ENCODE data around the gene SLC25A33.
"Not testable (repeated sequence)": the region's sequence is repeated elsewhere in the genome, so short reads cannot be mapped to it uniquely, and the experiment has no call there.

Gene SLC25A33

GRCh38 chr1:9558946-9559545 lies 19.8 kb downstream of the SLC25A33 start:
- TF ChIP-seq, protein P1, sequence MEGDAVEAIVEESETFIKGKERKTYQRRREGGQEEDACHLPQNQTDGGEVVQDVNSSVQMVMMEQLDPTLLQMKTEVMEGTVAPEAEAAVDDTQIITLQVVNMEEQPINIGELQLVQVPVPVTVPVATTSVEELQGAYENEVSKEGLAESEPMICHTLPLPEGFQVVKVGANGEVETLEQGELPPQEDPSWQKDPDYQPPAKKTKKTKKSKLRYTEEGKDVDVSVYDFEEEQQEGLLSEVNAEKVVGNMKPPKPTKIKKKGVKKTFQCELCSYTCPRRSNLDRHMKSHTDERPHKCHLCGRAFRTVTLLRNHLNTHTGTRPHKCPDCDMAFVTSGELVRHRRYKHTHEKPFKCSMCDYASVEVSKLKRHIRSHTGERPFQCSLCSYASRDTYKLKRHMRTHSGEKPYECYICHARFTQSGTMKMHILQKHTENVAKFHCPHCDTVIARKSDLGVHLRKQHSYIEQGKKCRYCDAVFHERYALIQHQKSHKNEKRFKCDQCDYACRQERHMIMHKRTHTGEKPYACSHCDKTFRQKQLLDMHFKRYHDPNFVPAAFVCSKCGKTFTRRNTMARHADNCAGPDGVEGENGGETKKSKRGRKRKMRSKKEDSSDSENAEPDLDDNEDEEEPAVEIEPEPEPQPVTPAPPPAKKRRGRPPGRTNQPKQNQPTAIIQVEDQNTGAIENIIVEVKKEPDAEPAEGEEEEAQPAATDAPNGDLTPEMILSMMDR (IDR thresholded peaks at IDR 0.05; ENCODE audit: low read depth, low read length) = no peak
- H3K4me3 ChIP-seq (ENCODE audit: low read depth, low read length) = no peak overlapping the region

DNA sequence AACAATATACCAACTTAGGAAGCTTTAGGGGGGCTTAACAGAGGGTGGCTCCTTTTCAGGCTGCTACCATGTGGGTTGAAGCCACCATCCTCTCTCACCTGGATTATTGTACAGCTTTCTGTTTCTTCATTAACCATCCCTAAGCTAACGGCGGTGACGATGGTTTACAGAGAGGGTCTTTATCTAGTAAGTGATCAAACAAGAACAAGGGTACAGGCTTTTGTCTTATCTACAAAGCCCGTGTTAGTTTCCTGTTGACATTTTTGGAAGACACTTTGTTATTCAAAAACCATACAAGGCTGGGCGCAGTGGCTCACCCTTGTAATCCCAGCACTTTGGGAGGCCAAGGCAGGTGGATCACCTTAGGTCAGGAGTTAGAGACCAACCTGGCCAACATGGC lies 20.4 kb downstream of the SLC25A33 start:
- TF ChIP-seq, protein P1 (IDR thresholded peaks at IDR 0.05; ENCODE audit: low read depth, low read length) = no peak
- no peak overlapping the region for H3K4me3 ChIP-seq (ENCODE audit: low read depth, low read length)

DNA sequence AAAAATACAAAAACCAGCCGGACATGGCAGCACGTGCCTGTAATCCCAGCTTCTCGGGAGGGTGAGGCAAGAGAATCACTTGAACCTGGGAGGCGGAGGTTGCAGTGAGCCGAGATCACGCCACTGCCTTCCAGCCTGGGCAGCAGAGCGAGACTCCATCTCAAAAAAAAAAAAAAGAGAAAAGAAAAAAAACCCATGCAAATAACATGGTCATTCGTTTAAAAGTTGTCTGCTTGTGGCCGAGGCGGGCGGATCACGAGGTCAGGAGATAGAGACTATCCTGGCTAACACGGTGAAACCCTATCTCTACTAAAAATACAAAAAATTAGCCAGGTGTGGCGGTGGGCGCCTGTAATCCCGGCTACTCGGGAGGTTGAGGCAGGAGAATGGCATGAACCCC lies 20.8 kb downstream of the SLC25A33 start:
- not testable (repeated sequence) for H3K4me3 ChIP-seq (ENCODE audit: low read depth, low read length)

- TF ChIP-seq, protein P1 (IDR thresholded peaks at IDR 0.05; ENCODE audit: low read depth, low read length) = no peak
- no peak overlapping the region for H3K4me3 ChIP-seq (ENCODE audit: low read depth, low read length)
These were observed 22.2 kb downstream of the SLC25A33 start for GRCh38 chr1:9561429-9561828.

GRCh38 chr1:9569267-9569666 lies 30.0 kb downstream of the SLC25A33 start:
- TF ChIP-seq, protein P1 (IDR thresholded peaks at IDR 0.05; ENCODE audit: low read depth, low read length) = no peak

DNA sequence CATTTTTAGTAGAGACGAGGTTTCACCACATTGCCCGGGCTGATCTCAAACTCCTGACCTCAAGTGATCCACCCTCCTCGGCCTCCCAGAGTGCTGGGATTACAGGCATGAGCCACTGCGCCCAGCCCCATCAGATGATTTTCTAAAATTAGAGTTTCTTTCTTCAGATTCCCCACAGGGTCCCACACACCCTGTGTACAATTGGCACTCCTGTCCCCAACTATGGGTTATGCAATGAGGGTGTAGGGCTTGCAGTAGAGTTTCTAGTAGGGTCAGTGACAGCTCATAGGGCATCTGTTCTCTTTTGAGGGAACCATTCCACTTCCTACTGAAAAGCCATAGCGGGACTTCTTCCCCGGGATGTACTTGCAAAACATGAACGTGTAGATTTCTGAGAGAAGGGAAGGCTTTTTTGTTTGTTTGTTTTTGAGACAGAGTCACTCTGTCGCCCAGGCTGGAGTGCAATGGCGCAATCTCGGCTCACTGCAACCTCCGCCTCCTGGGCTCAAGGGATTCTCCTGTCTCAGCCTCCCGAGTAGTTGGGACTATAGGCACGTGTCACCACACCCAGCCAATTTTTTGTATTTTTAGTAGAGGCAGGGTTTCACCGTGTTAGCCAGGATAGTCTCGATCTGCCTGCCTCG lies 31.7 kb downstream of the SLC25A33 start:
- not testable (repeated sequence) for H3K4me3 ChIP-seq (ENCODE audit: low read depth, low read length)

More at GRCh38 chr1:9569267-9569666, 30.0 kb downstream of the SLC25A33 start:
- H3K4me3 ChIP-seq (ENCODE audit: low read depth, low read length) = no peak overlapping the region

GRCh38 chr1:9573723-9574122 lies 34.5 kb downstream of the SLC25A33 start:
- TF ChIP-seq, protein P1 (IDR thresholded peaks at IDR 0.05; ENCODE audit: low read depth, low read length) = no peak
- no peak overlapping the region for H3K4me3 ChIP-seq (ENCODE audit: low read depth, low read length)

DNA sequence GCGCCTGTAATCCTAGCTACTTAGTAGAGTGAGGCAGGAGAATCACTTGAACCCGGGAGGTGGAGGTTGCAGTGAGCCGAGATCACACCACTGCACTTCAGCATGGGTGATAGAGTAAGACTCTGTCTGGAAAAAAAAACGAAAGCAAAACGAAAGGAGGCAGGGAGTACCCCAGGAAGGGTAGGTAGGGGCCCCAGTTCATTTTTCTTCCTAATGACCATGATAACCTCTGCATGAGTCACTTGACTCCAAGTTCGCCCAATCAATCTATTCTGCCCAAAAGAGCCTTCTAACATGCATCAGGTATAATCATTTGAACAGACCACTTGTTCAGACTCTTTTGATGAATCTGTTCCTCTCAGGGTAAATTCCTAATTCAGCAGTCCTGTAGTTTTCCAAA lies 36.2 kb downstream of the SLC25A33 start:
- no peak overlapping the region for H3K4me3 ChIP-seq (ENCODE audit: low read depth, low read length)
- TF ChIP-seq, protein P1 (IDR thresholded peaks at IDR 0.05; ENCODE audit: low read depth, low read length) = no peak
